Fibroblast of lung (primary cell): ENCODE results near the gene ARFGAP1.

Experiments
- CTCF ChIP-seq, 2 donors: IDR thresholded peaks in 1 of 2; conservative IDR thresholded peaks in 1 of 2; 1 replicate in 1 of 2; 2 replicates in 1 of 2; pipeline ENCODE4 v1.5.1; 2011 to 2012; ENCODE audit warnings: low read length in 2 of 2, control low read depth in 1 of 2, inconsistent platforms in 1 of 2, low read depth in 1 of 2, mild to moderate bottlenecking in 1 of 2
- EZH2 ChIP-seq: IDR thresholded peaks from 2 replicates; pipeline ENCODE4 v1.5.1; 2012; ENCODE audit warnings: low read length, control low read depth, mild to moderate bottlenecking; ENCODE audit errors: missing control alignments

GRCh38 chr20:63228806-63229205, 43.8 kb upstream of the ARFGAP1 start:
- TF ChIP-seq CTCF (conservative IDR thresholded peaks at IDR 0.05 in 1 of 2, IDR thresholded peaks at IDR 0.05 in 1 of 2; ENCODE audit: low read depth in 1 of 2, low read length in 2 of 2) (no peak), EZH2 (no peak)
